Esophagus muscularis mucosa (tissue), 4 donors: Measurements from ENCODE around the gene RRP15.

Source experiments
- EP300 ChIP-seq: sonication (generic); formaldehyde crosslinking; IDR thresholded peaks from one replicate; pipeline ENCODE4 v1.6.1; 2017; ENCODE audit warnings: antibody characterized with exemption
- POLR2A ChIP-seq: fragments of 450-650 bp; IDR thresholded peaks from one replicate; pipeline ENCODE4 v1.6.1; 2017; ENCODE audit warnings: antibody characterized with exemption, moderate library complexity, mild to moderate bottlenecking, low read depth
- POLR2AphosphoS5 ChIP-seq, 2 donors: sonication (generic); formaldehyde crosslinking; IDR thresholded peaks; one replicate each; pipeline ENCODE4 v1.6.1; 2017; ENCODE audit warnings: antibody characterized with exemption in 2 of 2
- TF ChIP-seq, protein P1 (sequence below), 3 experiments: fragments of 200-600 bp in 2 of 3; fragments of 450-650 bp in 1 of 3; sonication (generic) in 2 of 3; IDR thresholded peaks; one replicate each; pipeline ENCODE4 v1.5.1; 2017 to 2019; ENCODE audit warnings: antibody characterized with exemption in 3 of 3, mild to moderate bottlenecking in 2 of 3, moderate library complexity in 1 of 3

DNA sequence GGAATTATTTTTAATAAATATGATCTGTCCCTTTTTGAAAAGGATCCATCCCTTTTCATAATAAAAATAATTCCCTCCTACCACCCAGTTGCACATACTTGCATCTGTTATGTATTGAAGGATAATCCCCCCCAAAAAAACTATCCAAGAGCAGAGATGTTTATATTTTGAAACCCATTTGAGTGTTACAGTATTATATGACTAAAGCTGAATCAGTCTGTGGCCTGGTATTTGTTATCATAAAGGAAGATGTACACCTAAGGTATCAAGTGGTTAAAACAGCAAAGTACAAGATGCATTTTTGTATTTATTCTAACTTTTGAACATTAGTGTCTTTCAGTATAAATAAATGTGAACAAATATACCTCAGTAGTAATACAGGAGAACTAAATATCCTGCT, 47.3 kb downstream of the RRP15 start:
- TF ChIP-seq, protein P1, sequence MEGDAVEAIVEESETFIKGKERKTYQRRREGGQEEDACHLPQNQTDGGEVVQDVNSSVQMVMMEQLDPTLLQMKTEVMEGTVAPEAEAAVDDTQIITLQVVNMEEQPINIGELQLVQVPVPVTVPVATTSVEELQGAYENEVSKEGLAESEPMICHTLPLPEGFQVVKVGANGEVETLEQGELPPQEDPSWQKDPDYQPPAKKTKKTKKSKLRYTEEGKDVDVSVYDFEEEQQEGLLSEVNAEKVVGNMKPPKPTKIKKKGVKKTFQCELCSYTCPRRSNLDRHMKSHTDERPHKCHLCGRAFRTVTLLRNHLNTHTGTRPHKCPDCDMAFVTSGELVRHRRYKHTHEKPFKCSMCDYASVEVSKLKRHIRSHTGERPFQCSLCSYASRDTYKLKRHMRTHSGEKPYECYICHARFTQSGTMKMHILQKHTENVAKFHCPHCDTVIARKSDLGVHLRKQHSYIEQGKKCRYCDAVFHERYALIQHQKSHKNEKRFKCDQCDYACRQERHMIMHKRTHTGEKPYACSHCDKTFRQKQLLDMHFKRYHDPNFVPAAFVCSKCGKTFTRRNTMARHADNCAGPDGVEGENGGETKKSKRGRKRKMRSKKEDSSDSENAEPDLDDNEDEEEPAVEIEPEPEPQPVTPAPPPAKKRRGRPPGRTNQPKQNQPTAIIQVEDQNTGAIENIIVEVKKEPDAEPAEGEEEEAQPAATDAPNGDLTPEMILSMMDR (IDR thresholded peaks at IDR 0.05), result no peak
- TF ChIP-seq POLR2AphosphoS5 (IDR thresholded peaks at IDR 0.05) (no peak), POLR2A (no peak), EP300 (no peak)
